ENCODE measurements around the gene CEP72.
"Not testable (repeated sequence)": the region's sequence is repeated elsewhere in the genome, so short reads cannot be mapped to it uniquely, and the experiment has no call there.

The CEP72 gene

DNA sequence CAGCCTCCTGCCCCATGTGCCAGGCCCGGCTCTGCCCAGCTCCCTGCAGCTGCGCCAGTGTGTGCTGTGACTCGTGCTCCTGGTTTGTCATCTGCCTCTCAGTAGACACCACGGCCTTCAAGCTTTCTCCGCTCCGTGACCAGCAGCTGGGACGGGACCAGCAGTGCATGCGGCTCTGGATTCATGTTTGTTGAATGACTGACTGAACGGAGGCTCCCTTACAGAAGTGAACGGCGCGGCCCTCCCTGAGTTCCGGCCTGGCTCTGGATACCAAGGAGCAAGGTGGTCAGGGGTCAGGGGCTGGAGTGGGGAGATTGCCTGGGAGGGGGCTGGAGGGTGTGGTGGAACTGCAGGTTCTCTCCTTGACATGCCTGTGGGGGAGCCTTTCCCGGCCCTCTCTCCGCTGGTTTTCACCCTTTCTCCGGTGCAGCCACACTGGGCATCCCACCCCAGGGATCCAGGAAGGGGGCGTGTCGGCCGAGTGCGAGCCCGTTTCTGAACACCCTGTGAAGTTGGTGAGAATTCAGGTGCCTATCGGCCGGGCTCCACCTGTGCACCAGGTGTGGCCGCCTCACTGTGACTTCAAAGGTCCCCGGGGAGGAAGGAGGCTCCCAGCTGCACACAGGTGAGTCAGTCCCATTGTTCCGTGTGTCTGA lies 11.1 kb upstream of the CEP72 start:
- no peak for DNase-seq (ENCODE audit: low read depth, low spot score)

DNA sequence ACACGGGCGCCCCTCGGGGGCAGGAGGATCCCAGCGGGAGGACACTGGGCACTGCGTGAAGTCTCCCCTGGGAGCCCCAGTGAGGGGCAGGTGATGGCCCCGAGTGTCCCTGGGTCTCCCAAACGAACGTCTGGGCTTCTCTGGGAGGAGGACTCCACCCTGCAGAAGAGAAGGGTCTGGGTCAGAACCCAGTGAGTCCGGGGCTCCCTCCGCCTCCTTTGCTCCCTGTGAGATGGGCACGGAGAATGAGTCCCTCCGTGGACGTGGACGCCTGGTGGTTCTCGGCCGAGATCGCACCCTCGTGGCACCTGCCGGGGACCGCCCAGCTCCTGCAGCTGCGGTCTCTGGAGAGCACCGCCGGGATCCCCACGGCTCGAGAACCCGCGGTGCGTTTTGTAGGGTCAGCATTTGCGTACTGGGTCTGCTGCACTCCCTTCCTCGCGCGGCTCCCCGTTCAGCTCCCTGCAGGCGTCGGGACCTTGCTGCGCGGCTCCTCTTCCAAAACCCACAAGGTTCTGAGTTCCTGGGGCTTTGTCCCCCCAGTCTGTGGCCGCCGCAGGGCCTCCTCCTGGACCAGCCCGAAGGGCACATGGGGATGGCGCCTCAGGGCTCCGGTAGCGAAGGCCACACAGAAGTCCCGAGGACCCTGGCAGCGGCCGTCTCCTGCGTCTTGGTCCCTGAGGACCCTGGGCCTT lies 10.2 kb upstream of the CEP72 start:
- no peak for DNase-seq (ENCODE audit: low read depth, low spot score)

DNA sequence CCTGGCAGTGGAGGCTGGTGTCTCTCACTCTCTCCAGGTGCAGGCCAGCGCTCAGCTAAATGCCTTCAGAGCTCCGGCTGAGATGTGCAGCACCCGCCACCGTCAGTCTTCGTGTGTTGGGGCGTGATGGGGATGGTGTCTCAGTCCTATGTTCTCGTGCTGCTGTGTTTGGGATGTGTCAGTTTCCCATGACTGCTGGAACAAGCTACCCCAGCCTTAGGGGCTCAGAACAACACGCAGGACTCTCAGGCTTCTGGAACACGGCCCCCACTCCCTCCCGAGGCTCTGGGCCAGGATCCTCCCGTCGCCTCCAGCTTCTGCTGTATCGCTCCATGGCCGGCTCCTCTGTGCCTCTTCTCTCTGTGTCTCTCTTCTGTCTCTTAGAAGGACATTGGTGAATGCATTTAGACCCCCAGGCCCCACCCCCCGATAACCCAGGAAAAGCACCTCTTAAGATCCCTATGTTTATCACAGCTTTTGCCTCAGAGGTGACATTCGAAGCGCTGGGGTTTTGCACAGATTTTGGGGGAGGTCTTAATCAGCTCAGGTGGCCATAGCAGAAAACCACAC lies 9.6 kb upstream of the CEP72 start:
- DNase-seq (ENCODE audit: low read depth, low spot score), result no peak

DNA sequence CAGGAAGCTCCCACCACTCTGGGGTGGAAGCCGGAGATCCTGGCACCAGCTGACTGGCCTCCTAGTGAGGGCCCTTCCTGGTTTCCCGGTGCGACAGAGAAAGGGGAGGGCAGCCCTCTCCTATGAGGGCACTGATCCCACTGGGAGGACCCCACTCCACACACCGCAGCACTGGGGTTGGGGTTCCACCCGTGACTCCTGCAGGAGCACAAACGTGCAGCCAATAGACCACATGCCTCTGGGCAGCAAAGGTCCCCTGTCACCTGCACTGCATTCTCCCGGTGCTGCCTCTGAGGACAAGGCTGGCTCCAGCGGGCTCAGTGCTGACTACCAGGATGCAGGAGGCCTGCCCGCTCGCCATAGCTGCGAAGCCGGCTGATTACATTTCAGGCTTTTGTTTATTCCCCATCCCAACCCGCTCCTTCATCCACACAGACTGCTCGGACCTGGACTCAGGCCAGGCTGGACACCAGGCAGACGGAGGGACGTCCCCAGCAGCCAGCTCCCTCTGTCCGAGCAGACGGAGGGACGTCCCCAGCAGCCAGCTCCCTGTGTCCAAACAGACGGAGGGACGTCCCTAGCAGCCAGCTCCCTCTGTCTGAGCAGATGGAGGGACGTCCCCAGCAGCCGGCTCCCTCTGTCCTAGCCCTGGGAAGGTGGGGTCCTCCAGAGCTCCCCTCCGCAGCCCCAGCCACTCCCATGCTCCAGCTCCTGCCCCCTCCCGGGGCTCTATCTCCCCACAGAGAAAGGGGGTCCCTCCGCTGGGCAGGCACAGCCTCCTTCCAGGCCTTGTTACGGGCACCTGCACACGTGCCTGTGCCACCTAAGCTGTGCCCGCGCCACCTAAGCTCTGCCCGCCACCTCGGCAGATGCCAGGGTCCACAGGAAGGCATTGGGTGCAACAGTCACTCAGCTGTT lies 8.8 kb upstream of the CEP72 start:
- no peak for DNase-seq (ENCODE audit: low read depth, low spot score)

DNA sequence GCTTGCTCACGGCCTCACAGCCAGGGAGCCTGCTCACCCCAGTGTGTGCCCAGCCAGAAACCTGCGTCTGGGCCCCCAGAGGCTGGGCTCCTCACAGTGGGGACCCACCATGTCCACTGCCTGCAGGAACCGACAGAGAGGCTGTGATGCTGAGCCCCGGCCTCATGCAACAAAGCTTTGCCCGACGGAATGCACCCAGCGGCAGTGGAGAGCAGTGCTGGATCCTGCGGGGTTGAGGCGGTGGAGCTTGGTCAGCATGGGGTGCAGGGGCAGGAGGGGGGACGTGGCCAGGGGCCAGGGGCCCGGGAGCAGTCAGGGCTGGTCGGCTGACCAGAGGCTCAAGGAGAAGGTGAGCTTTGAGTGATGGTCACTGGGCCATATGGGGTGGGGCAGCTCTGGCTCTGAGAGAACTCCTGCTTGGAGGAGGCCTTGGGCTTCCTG lies 7.7 kb upstream of the CEP72 start:
- no peak for DNase-seq (ENCODE audit: low read depth, low spot score)

DNA sequence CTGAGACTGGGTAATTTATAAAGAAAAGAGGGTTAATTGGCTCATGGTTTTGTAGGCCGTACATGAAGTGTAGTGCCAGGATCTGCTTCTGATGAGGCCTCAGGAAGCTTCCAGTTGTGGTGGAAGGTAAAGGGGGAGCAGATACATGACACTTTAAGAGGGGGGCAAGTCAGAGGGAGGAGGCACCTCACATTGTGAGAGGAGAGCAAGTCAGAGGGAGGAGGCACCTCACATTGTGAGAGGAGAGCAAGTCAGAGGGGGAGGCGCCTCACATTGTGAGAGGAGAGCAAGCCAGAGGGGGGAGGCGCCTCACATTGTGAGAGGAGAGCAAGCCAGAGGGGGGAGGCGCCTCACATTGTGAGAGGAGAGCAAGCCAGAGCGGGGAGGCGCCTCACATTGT lies 7.0 kb upstream of the CEP72 start:
- not testable (repeated sequence) for DNase-seq (ENCODE audit: low read depth, low spot score)

DNA sequence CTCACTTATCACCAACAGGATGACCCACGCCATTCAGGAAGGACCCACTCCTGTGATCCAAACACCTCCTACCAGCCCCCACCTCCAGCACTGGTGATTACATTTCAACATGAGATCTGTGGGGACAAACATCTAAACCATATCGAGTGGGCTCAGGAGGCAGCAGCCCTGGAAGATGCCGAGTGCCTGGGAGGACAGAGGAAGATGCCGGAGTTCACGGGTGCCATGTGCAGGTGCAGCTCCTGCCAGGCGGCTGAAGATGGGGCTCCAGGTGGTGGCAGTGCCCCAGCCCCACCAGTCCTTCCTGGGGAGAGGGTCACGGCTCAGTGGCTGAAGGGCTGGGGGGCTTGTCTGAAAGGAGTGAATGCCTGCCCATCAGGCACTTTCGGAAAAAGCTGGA lies 6.1 kb upstream of the CEP72 start:
- no peak for DNase-seq (ENCODE audit: low read depth, low spot score)

DNA sequence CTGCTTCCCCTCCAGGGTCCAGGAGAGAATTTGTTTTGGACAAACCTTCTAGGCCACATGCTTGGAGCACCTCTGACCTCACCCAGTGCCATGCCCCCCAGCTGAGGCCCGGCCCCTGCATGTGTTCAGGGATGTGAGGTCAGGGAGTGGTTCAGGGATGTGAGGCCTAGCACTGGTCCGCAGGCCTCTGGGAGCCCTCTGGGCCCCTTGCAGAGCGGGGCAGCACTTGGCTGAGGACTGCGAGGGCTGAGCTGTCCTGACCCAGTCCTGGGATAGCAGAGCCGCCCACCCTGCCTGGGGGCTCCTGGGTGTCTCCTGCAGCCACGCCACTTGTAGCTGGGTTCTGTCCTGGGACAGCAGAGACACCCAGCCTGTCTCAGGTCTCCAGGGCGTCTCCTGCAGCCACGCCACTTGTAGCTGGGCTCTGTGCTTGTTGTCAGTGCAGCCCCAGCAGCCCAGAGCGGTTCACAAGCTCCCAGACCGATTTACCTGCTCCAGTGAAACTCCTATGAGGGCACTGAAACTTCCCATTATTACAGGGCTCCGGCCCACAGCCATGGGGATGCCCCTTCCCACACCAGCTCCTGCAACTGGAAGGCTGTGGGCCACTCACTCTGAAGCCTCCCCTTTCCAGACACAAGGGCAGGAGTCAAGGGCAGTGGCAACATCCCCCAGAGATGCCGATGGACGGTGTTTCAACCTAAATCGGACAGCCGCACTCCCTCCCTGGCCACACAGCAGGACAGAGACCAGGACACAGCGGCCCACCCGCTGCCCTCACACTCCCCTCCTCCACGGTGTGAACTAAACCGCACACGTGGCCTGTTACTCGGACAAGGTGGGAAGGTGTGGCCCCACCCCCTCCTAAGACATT lies 5.4 kb upstream of the CEP72 start:
- DNase-seq (ENCODE audit: low read depth, low spot score), result no peak

DNA sequence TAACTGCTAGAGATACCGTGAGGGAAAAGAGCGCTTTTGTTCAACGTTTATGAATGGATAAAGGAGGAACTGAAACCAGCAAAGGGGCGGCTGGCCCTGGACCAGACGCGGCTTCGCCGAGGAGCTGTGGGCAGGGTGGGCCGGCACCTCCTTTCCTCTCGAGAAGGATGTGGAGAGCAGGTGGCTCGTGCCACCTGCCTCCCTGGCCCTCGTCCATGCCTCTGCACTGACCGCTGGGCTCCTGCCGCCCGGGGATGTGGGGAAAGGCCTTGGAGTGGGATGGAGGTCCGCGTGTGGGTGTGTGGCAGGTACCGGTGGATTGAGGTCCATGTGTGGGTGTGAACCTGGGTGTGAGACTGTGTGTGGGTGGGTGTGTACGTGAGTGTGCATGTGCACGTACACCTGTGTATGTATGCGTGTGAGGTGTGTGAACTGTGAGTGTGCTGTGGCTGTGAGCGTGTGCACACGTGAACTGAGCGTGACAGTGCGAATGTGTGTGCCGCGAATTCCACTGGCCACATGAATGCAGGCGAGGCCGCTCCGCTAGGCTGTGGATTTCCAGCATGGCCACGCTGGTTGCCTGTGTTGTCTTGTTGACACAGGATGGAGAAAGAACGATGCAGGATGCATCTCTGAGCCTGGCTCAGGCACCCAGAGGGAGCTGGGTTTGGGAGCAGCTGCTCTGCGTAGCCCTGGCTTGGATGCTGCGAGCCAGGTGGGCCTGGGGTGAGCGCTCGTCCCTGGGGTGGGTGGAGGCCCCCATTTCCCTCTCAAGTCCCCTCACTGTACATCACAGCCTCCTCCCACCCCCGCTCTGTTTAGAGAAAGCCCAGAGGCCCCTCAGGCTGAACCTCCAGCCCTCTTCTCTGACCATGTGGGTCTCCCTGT lies 4.4 kb upstream of the CEP72 start:
- DNase-seq (ENCODE audit: low read depth, low spot score), result no peak

DNA sequence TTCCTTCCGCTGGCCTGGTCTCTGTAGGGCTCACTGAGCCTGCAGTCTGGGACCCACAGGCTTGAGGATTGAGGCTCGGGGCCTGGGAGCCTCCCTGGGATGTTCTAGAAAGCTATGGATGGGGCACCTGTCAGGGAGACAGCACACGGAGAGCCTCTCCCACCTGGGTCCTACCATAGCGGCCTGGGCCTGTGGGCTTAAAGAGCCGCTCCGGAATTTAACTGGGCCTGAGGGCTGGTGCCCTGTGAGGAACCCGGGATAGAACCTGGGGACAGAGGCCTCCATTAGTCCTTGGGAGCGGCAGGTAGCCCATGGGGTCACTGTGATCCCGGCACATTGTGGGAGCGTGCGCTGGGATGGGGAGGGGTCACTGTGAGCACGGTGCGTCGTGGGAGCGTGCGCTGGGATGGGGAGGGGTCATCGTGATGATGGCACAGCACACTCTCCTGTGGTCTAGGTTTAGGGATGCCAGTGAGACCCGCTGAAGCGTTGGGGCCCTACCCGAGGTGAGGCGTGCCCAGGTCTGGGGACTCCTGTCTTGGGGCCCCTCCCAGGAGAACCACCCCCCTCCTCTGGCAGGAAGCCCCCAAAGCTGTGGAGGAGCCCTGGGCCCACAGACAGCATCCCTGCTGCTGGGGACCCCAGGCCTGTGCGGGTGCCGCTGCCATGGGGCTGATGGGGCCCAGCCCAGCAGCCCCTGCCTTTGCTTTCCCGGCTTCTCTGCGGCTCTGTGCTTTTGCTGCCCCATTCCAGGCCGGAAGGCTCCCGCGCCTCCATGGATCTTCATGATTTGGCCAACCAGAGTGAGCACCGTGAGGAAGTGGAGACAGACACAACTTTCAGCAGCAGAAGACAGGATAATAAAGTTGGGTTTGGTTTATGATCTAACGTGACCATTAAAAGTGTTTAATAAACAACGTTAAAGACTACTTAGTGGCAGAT lies 3.4 kb upstream of the CEP72 start:
- no peak for DNase-seq (ENCODE audit: low read depth, low spot score)

DNA sequence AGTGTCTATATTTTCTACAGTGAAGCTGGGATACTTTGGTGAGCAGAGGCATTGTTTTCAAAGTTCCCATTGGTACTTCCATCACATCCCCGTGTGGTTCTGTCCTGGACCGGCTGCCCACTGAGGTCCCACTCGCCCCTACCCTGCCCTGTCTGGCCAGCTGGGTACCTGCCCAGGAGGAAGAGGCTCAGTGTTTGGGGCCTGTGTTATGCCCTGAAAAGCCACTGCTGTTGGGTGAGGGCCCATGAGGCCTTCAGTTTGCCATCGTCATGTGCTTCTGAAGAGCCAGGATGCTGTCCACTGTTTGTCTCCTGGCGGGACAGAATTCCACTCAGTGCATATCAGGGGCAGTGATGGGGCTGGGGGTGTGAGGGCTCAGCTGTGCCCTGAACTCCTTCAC lies 2.6 kb upstream of the CEP72 start:
- DNase-seq (ENCODE audit: low read depth, low spot score), result no peak

DNA sequence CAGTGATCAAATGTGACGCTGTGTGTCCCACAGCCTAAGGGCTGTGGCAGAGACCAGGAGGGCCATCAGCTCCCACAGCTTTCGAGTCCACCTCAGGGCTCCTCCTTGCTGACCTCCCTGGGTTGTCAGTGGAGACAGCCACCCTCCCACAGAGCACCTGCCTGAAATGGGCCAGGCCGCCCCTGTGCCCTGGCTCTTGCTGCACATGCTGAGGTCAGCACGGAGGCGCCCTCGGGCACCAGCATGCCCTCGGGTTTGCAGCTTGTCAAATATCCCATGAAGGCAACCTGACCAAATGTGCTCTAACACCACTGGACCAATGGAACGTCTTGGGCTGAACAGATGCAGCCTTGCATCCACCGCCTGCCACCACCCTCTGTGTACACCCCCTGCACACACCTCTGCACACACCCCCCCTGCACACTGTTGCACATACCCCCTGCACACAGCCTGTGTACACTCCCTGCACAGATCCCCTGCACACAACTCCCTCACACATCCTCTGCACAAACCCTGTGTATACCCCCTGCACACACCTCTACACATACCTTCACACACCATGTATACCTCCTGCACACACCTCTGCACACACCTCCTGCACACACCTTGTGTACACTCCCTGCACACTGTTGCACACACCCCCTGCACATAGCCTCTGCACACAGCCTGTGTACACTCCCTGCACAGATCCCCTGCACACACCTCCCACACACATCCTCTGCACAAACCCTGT lies 2.0 kb upstream of the CEP72 start:
- DNase-seq (ENCODE audit: low read depth, low spot score), result no peak

DNA sequence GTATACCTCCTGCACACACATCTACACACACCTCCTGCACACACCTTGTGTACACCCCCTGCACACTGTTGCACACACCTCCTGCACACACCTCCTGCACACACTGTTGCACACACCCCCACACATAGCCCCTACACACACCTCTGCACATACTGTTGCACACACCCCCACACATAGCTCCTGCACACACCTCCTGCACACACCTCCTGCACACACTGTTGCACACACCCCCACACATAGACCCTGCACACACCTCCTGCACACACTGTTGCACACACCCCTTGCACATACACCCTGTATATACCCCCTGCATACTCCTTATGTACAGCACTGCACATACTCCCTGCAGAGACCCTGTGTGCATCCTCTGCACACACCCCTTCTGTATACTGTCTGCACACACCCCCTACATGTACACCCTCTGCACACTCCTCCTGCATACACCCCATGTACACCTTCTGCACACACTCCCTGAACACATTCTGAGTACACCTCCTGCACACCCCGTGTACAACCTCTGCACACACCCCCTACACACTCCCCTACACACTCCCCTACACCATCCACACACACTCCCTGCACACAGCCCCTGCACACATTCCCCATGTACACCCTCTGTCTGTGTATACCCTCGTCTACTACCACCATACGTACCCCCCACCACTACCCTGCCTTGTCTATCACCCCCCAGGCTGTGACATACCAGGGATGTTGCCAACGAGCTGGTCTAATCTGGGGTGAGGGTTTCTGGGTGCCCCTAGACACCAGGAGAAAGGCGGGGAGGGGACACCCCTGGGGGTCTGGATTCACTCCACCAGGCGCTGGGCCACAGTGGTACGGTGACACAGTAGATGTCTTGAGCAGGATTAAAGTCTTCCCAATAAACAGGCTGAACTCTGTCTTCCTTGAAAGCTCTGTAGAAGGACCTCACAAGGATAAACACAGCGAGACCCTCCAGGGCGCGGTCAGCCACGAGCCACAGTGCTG lies 1.1 kb upstream of the CEP72 start:
- no peak for DNase-seq (ENCODE audit: low read depth, low spot score)

DNA sequence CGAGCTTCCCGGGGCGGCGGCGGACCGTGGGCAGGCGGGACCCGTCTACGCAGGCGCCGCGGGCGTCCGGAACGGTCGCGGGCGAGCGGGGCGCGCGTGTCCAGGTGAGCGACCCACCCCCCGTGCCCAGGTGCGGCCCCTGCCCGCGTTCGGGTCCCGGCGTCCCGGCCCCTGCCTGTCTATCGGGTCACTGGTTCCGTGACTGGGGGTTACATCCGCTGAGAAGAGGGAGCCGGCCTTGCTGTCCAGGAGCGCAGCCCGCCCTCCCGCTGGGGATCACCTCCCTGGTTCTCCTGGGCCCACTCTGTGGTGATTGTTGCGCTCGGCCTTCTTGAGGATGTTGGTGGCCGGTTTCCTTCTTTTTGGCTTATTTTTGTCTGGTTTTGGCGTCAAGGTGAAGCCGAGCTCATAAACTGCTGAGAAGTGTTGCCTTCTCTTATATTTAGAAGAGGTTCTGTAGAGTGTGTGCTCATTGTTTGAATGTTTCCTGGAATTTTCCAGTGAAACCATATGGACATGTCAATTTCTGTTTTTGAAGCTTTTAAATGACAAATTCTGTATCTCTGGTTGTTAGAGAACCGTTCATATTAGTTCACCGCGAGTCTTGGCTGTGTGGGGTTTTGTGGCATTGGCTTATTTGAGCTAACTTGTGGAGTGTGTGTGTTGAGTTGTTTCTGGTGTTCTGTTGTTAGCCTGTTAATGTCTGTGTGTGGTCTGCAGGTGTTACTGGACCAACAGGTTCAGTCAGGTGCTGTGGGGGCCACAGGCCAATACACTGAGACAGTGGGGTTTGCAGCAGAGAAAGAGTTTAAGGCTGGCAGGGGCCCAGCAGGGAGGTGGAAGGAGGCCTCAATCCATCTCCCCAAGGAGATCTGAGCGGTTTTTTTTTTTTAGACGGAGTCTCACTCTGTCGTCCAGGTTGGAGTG lies 621 bp downstream of the CEP72 start:
- DNase-seq (ENCODE audit: low read depth, low spot score), result no peak

DNA sequence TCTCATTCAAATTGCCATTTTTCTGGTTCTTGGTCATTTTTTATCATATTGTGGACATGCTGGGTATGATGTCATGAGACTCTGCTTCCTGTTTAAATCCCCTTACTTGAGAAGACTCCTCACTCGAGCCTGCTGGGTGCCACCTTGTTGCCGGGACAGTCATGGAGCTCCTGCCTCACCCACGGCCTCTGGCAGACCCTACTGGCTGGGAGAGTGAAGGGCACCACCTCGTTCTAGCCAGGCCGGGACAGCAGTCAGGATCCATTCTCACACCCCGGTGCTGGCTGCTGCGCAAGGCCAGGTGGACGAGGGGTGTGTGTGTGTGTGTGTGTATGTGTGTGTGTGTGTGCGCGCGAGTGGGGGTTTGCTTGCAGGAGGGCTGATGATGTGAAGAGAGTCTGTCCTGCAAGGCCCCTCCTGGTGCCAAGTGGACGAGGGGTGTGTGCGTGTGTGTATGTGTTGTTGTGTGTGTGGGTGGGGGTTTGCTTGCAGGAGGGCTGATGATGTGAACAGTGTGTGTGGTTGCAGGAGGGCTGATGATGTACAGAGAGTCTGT lies 4.4 kb downstream of the CEP72 start:
- no peak for DNase-seq (ENCODE audit: low read depth, low spot score)

DNA sequence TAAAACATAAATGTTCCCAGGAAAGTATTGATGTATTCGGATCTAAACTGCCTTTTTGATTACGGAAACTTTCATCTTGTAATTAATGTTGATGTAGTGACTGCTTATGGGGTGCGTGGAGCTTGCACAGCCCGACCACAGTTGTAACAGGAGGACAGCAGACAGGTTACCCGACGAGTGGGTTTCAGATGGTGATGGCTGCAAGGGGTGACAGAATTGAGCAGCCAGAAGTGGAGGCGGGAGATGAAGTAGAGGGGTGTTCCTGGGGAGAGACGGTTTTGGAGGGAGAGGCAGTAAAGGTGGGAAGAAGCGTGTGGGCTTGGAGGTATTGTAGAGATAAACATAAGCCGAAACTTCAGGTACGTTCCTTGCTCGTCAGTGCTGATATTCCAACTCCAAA lies 5.8 kb downstream of the CEP72 start:
- DNase-seq (ENCODE audit: low read depth, low spot score), result no peak

Measured in smooth muscle cell of the brain vasculature (primary cell).